NCI-H82 treated with DMSO at 0.1 percent for 48 hours (cell line): ENCODE measurements around the gene NUSAP1.
"Not testable (repeated sequence)": the region's sequence is repeated elsewhere in the genome, so short reads cannot be mapped to it uniquely, and the experiment has no call there.

Experiments used
- DNase-seq: peaks from one replicate; lab custom pipeline; 2025; ENCODE audit not compliant: unreplicated experiment; lab: John Stamatoyannopoulos, UW

NUSAP1 gene

DNA sequence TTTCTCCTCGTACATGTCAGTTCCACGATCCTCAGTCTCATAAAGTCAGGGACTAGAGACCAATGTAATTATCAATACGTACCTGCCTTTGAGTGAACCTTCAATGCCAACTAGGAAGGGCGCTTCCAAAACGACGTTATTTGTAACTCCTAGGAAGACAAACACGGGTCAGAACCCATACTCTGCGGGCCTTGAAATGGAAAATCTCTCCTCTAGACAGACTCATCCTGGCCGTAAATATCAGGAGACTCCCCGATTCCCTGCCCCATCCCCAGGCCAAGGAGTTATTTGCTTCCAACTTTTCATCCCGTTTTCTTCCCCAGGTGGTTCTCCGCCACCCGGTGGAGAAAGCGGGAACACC, 868 bp upstream of the NUSAP1 start:
- peak; percentile 15 for DNase-seq

- peak; percentile 68 for DNase-seq
These were observed 413 bp downstream of the NUSAP1 start for GRCh38 chr15:41333026-41333562.

GRCh38 chr15:41334293-41335120, 1.8 kb downstream of the NUSAP1 start:
- no peak for DNase-seq

DNA sequence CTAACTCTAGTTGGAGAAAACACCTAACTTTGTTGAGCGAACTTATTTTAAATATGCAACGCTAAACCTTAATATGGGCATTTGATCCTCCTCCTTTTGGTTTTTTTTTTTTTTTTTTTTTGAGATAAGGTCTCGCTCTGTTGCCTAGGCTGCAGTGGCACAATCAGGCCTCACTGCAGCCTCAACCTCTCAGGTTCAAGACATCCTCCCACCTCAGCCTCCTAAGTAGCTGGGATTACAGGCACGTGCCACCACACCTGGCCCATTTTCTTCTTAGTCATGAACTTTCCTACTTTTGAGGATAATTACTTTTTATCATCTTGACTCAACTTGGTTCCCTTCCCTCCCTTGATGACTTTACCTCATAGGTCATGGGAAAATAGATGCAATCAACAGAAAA, 3.9 kb downstream of the NUSAP1 start:
- no peak for DNase-seq

GRCh38 chr15:41337047-41337446, 4.4 kb downstream of the NUSAP1 start:
- no peak for DNase-seq

- DNase-seq: no peak
These were observed 5.2 kb downstream of the NUSAP1 start for GRCh38 chr15:41337631-41338522.

- no peak for DNase-seq
These were observed 7.6 kb downstream of the NUSAP1 start for GRCh38 chr15:41340189-41340695.

GRCh38 chr15:41341519-41341918, 8.8 kb downstream of the NUSAP1 start:
- no peak for DNase-seq

DNA sequence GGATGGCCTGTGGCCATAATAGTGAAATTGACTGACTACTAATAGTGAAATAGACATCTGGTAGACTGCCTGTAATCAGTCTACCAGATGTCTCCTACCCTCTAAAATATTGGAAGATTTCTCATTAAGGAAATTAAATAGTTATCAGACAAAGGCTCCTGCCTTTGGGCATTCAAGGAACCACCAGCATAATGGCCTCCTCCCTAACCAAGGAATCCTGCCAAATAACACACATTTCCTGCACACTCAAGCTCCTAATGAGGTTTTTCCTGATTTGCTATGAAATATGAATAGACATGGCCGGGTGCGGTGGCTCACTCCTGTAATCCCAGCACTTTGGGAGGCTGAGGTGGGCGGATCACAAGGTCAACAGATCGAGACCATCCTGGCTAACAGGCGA, 14.6 kb downstream of the NUSAP1 start:
- no peak for DNase-seq

- DNase-seq: no peak
These were observed 17.5 kb downstream of the NUSAP1 start for GRCh38 chr15:41350057-41350717.

GRCh38 chr15:41354371-41354770, 21.7 kb downstream of the NUSAP1 start:
- DNase-seq: no peak

DNA sequence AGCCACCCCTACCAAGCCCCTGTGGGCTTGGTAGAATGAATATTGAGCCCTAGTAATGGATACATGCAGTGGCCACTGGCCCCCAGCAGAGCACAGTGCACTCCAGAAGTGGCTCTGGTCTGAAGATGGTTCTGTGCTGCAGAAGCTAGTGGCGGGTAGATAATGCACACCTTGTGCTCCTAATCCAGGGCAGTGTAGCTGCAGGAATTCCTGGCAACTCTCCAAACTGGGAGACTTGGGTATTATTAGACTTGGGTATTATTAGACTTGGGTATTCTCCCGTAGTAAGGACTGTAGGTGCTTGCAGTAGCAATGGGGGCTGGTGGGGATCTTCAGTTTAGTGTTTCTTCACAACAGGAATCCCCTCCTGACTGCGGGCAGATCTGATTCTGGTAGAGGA, 34.7 kb downstream of the NUSAP1 start:
- DNase-seq: no peak

- no peak for DNase-seq
These were observed 45.3 kb downstream of the NUSAP1 start for GRCh38 chr15:41377978-41378377.

GRCh38 chr15:41383974-41384749, 51.5 kb downstream of the NUSAP1 start:
- DNase-seq: not testable (repeated sequence)

DNA sequence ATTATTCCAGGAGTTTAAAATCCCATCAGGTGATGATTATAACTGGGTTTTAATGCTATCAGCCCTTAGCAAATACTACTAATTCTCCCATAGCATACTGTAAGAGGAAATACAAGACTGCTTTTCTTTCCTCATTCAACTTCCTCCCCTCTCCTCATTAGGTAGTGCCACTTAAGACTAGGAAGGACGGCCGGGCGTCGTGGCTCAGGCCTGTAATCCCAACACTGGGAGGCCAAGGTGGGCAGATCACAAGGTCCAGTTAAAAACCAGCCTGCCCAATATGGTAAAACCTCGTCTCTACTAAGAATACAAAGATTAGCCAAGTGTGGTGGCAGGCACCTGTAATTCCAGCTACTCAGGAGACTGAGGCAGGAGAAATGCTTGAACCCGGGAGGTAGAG, 55.0 kb downstream of the NUSAP1 start:
- DNase-seq: no peak

DNA sequence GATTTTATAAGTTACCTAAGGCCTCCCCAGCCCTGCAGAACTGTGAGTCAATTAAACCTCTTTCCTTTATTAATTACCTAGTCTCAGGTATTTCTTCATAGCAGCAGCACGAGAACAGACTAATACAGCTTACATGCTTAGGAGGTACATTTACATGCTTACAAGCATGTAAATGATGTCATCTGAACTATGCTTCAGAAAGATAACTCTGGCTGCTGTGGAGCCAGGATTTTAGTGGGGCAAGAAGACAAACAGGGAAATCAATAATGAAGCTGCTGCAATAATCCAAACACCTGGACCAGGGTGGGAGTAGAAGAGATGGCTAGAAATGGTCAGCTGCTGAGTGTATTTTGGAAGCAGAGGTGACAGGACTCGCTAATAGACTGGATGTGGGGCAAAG, 60.0 kb downstream of the NUSAP1 start:
- DNase-seq: no peak

DNA sequence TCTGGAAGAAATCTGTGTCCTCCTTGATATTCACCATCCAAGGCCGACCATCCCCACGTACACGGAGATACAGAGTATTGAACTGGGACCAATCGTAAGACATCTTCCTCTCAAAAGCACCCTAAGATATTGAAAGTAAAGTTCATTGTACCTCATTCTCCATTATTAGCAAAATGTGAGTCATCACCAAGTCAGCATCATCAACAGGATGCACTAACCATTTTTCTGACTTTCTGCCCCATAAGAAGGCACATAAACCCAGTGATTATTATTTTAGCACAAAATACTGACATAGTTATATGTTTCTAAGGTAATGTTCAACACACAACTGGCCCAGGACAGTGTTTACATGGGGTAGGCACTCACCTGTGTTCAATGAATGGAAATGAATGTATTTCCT, 62.2 kb downstream of the NUSAP1 start:
- DNase-seq: no peak

DNA sequence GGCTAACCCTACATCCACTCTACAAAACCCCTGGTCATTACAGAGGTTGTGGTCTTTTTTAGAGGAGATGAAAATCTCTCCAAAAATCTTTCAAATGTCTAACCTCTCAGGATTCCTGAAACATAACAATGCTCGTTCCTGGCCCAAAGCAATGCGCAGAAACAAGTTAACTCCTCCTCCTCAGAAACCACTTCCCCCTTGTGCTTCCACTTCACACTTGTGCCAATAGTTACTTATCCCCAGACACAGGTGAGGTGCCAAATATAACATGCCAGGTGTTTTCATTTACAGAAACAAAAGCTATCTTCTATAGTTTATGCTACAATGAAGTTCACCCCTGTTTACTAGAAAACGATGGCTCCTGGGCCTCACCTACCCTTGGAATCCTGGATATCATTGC, 63.4 kb downstream of the NUSAP1 start:
- no peak for DNase-seq

DNA sequence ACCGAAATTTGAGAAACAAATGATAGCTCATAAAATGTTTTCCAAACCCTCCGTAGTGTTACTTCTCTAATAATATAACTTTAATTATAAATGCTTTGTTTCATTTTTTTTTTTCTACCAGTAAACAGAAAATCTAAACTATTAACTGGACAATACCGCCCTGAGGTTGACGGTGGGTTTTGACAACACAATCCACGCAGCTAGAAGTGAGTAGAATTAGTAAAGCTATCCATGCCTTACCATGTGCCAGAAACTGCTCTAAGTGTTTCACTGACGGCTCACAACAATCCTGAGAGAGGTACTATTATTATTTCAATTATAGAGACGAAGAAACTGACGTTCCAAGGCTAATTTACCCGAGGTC, 69.2 kb downstream of the NUSAP1 start:
- no peak for DNase-seq

DNA sequence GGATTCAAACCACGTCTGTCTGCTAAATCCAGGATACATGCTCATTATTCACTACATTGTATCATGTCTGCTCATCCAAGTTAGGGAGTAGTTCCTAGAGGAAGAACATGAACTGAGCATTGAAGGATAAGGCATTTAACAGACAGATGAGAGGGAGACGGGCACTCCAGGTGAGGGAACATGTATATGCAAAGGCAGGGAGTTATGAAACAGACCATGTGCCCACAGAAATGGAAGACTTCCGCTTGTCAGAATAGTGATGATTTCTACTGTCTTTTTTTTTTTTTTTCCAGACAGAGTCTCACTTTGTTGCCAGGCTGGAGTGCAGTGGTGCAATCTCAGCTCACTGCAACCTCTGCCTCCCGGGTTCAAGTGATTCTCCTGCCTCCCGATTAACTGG, 74.7 kb downstream of the NUSAP1 start:
- DNase-seq: no peak
